IPS DF 19.7 (cell line): ENCODE data around the gene CYP2A7.
"Not testable (repeated sequence)": the region's sequence is repeated elsewhere in the genome, so short reads cannot be mapped to it uniquely, and the experiment has no call there.

Source experiments
- DNase-seq: peaks from one replicate; pipeline ENCODE4 v3.0.0-alpha.2; 2013; ENCODE audit warnings: low read depth, low spot score

CYP2A7 gene

GRCh38 chr19:40842997-40843652 is 38.9 kb downstream of the CYP2A7 start:
- not testable (repeated sequence) for DNase-seq

- DNase-seq = not testable (repeated sequence)
Observed at GRCh38 chr19:40842012-40842411, 40.0 kb downstream of the CYP2A7 start.

- not testable (repeated sequence) for DNase-seq
Observed at GRCh38 chr19:40838477-40838876, 43.6 kb downstream of the CYP2A7 start.

- DNase-seq = no peak
Observed at GRCh38 chr19:40836754-40837429, 45.1 kb downstream of the CYP2A7 start.

- not testable (repeated sequence) for DNase-seq
Observed at GRCh38 chr19:40833728-40834533, 48.1 kb downstream of the CYP2A7 start.

- not testable (repeated sequence) for DNase-seq
Observed at GRCh38 chr19:40832431-40832790, 49.6 kb downstream of the CYP2A7 start.

- no peak for DNase-seq
Observed at GRCh38 chr19:40831502-40832430, 50.3 kb downstream of the CYP2A7 start.

GRCh38 chr19:40830741-40831140 is 51.3 kb downstream of the CYP2A7 start:
- not testable (repeated sequence) for DNase-seq

- no peak for DNase-seq
Observed at GRCh38 chr19:40829205-40829604, 52.8 kb downstream of the CYP2A7 start.

- DNase-seq = no peak
Observed at GRCh38 chr19:40827386-40828247, 54.4 kb downstream of the CYP2A7 start.

- DNase-seq = not testable (repeated sequence)
Observed at GRCh38 chr19:40826699-40827385, 55.2 kb downstream of the CYP2A7 start.

- not testable (repeated sequence) for DNase-seq
Observed at GRCh38 chr19:40826312-40826698, 55.7 kb downstream of the CYP2A7 start.

- not testable (repeated sequence) for DNase-seq
Observed at GRCh38 chr19:40825460-40826095, 56.5 kb downstream of the CYP2A7 start.
